ENCODE data around the gene IL18R1.
"Not testable (repeated sequence)": the region's sequence is repeated elsewhere in the genome, so short reads cannot be mapped to it uniquely, and the experiment has no call there.

The IL18R1 gene, protein sequence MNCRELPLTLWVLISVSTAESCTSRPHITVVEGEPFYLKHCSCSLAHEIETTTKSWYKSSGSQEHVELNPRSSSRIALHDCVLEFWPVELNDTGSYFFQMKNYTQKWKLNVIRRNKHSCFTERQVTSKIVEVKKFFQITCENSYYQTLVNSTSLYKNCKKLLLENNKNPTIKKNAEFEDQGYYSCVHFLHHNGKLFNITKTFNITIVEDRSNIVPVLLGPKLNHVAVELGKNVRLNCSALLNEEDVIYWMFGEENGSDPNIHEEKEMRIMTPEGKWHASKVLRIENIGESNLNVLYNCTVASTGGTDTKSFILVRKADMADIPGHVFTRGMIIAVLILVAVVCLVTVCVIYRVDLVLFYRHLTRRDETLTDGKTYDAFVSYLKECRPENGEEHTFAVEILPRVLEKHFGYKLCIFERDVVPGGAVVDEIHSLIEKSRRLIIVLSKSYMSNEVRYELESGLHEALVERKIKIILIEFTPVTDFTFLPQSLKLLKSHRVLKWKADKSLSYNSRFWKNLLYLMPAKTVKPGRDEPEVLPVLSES

DNA sequence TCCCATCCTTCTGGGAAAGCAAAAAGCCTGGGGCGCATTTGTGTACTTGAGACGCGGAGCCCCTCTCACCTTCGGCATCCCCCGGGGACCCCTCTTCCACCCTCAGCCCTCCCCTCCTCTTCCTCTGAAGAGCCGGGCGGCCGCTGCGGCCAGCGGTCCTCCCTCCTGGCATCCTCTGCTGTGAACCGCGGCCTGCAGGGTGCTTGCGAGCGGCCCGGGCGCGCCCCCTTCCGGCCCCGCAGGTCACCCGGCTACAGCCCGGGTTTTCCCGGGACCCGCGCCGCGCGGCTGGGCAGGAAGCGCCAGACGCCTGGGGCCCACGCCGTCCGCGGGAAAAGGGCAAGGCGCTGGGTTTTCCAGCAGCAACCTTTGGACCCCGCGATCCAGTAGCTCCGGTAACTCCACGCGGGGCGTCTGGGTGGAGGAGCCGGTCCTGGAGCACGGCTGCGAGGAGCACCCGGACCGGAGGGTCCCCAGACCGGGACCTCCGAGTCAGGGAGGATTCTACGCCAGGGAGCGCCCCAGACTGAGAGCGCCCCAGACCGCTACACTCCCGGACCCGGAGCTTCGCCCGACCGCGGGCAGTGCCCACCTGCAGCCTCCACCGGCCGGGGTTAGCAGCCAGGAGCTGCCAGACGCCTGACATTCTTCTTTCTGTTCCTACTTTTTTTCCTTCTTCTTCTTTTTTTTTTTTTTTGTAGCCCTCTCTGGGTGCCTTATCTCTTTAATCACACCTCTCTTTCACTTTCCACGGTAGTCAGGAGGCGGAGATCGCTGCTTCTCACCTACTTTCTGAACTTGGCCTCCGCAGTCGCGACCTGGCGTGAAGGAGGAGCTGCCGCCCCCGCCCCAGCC, at the start of gene IL18R1:
TSS of gene IL18R1 (plus strand) at position 271 of the 855 bp plus-strand sequence. CDS start 6,865 bp downstream, outside the sequence.
- in situ Hi-C loops (cut with MboI; ENCODE audit: low sequenced_read_pairs): loop anchor here (5.0 kb wide), 1 partner anchor 103 kb away; no protein-coding TSS in a partner anchor

DNA sequence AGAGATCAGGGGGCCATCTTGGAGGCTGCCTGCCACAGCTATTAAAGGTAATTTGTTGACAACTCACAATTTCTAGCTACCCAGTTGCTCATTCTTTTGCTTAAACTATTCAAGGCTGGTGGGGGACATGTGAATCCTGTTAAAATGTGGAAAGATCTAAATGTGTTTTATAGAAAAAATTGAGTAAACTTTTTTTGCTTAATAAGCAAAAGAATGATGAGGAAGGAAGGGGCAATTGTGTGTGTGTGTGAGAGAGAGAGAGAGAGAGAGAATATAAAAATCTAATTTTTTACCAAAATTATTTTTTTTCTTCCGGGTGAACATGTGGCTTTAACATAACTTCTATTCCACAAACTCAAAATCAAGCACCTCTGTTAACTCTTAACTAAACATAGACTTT, 49.5 kb upstream of the IL18R1 start:
- in situ Hi-C loops (cut with MboI; ENCODE audit: low sequenced_read_pairs): no loop called here

DNA sequence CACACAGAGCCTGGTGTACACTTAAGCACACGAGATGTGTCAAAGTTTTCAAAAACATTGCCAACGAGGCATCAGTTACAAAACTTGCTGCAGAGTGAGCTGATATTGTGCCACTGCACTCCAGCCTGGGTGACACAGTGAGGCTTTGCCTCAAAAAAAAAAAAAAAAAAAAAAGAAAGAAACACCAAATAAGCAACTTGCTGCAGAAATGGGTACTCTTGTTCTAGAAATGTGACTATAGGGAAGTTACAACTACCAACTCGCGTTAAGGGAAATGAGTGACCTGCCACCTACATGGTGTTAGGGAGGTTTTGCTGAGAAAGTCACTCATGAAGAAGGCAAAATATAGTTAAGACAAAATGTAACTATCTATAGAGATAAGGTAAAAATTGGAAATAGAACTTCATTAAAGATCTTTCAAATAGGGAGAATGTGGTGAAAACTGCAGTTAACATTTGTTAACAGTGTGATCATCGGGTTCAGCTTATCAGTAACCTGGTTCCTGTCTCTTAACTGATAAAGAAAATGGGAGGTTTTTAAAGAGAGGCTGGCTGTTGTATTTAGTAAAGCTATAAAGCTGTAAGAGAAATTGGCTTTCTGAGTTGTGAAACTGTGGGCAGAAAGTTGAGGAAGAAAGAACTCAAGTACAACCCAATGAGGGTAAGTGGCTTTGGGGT, 44.5 kb upstream of the IL18R1 start, which contains the start of gene IL1RL1:
TSS of gene IL1RL1 (plus strand) at position 600 of the 677 bp plus-strand sequence. CDS start 26,702 bp downstream, outside the sequence.
- in situ Hi-C loops (cut with MboI; ENCODE audit: low sequenced_read_pairs): no loop called here

DNA sequence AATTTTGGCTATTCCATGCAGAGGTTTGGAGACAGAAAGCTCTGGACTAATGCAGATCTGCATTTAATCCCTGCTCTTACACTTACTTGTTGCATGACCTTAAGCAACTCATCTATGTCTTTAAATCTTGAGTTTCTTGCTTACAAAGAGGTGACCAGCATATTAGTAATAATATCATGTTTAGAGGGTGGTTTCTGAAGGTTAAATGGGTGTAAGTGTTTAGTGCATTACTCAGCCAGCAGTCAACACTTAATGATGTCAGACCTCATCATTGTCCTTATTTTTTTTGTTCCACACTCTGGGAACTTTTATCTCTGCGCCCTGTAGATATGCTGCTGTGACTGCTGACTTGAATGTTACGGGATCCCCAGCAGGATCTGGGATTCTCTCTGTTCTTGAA, 42.6 kb upstream of the IL18R1 start:
- in situ Hi-C loops (cut with MboI; ENCODE audit: low sequenced_read_pairs): no loop called here

DNA sequence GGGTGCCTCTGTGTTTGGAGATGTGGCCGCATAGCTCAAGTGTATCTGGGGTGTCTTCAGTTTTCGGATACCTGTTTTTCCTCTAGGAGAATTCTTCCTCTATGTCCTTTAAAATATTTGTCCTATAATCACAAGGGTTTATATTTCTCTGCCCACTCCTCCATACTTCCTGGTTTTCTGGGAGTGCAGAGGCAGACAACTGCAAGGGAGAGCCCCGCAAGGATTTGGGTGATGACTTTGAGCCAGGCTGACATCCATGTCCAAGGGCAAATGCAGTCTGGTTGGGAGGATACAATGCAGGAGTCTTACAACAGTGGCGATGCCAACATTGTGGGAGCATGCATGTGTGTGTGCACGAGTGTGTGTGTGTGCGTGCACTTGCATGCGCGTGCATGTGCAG, 42.1 kb upstream of the IL18R1 start:
- in situ Hi-C loops (cut with MboI; ENCODE audit: low sequenced_read_pairs): no loop called here

DNA sequence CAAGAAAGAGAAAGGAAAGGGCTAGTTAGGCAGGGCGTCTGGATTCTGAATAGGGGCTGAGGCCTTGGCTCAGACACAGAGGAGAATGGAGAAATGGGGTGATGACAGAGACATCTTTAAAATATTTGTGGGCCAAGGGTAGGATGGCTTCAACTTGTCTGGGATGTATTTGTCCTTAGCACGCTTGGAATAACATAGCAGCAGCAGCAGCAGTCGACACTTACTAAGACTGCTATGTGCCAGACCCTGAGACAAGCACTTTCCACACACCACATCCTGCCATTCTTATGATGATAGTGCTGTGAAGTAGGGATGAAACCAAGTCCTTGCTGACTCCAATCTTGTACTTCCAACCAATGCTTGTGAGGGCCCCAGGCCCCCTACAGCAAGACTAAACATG, 41.6 kb upstream of the IL18R1 start:
- in situ Hi-C loops (cut with MboI; ENCODE audit: low sequenced_read_pairs): no loop called here

DNA sequence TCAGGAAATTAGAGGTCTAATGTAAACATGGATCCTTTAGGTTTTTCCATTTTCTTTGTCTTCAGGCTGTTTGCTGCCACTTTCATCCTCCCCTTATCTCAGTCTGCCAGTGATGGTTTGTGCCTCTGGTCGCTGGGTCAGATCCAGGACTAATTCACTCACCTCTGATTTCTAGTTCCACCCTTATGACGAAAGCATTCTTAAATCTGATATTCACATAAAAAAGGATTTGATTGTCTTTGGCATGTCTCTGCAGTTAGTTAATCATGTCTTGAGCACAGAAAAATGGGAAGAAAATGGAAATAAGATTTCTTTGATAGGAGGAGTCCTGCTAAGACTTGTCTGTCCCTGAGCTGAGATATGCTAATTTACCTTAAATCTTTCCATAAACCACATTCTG, 39.7 kb upstream of the IL18R1 start:
- in situ Hi-C loops (cut with MboI; ENCODE audit: low sequenced_read_pairs): no loop called here

DNA sequence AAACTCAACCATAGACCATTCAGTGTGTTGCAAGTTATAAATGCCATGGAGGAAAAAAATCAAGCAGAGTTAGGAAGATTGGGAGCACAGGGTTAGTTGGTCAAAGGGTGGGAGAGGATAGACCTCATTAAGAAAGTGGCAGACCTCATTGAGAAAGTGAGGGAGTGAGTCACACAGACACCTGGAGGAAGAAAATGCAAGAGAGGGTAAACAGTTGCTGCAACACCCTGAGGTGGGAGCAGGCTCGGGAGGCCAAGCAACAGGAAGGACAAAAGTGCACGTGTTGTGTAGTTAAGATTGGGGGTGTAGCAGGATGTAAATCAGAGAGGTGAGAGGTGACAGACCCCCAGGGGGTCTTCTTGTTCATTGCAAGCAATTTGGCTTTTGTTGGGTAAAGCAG, 37.9 kb upstream of the IL18R1 start:
- in situ Hi-C loops (cut with MboI; ENCODE audit: low sequenced_read_pairs): no loop called here

DNA sequence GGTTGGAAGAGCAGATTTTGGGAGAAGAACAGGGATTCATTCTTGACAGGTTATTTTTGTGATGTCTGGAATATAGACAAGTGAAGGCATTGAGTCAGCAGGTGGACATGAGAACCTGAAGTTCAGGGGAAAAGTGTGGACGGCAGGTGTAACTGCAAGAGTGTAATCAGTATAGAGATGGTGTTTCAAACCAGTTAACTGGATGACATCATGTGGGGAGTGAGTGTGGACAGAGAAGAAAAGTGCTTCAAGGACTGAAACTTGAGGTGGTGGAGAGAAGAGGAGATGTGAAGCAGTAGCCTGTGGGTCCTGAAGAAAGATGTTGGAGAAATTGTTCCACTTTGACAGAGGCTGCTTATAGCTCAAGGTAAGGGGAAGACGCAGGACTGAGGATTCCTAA, 37.2 kb upstream of the IL18R1 start:
- in situ Hi-C loops (cut with MboI; ENCODE audit: low sequenced_read_pairs): no loop called here

DNA sequence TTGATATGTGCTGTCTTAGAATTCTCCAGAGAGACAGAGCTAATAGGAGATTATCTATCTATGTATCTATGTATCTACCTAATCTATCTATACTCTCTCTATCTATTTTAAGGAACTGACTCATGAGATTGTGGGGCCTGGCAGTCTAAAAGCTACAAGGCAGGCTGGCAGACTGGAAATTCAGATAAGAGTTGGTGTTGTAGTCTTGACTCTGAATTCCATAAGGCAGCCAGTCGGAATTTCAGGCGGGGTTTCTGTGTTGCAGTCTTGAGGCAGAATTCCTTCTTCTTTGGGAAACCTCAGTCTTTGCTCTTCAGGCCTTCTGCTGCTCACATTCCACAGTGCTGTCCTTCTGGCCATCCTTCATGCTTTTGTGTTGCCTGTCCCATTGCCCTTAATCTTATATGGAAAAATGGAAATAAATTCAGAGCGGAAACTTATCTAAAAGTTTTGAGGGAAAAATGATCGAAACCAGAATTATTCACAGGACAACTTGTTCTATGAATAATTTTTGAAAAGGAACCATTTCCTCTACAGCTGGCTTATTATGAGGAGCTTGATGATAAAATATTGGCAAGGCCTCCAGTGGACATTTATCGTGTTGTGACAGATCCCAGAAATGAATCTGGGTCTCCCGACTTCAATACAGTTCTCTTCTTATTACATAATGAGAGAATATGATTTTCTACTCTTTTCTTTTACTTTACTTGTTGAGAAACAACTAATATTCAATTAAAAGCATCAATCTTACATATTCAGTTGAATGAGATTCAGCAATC, 33.5 kb upstream of the IL18R1 start:
- in situ Hi-C loops (cut with MboI; ENCODE audit: low sequenced_read_pairs): no loop called here

DNA sequence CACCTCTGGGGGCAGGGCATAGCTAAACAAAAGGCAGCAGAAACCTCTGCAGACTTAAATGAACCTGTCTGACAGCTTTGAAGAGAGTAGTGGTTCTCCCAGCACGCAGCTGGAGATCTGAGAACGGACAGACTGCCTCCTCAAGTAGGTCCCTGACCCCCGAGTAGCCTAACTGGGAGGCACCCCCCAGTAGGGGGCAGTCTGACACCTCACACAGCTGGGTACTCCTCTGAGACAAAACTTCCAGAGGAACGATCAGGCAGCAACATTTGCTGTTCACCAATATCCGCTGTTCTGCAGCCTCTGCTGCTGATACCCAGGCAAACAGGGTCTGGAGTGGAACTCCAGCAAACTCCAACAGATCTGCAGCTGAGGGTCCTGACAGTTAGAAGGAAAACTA, 30.7 kb upstream of the IL18R1 start:
- in situ Hi-C loops (cut with MboI; ENCODE audit: low sequenced_read_pairs): not testable (repeated sequence)

DNA sequence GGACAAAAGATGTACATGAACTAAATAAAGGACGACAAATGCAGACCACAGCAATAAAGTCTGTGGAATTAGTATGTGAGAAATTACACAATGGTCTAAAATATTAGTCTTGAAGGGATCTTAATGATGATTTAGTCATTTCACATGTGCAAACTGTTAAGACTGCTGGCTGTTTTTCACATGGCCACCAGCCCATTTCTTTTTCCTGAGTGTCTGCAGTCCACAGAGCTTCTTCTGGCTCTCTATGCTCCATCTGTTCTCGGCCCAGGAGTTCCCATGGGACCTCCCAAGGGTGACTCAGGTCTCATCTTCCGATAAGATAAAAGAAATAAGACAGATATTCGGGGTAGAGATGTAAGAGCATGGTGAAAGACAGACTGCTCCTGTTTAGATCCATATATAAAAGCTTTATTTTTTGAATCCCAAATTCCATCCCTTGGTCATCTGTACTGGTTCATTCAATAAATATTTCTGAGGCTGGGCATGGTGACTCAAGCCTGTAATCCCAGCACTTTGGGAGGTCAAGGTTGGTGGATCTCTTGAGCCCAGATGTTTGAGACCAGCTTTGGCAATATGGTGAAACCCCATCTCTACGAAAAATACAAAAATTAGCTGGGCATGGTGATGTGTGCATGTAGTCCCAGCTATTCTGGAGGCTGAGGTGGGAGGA, 24.1 kb upstream of the IL18R1 start:
- in situ Hi-C loops (cut with MboI; ENCODE audit: low sequenced_read_pairs): no loop called here

DNA sequence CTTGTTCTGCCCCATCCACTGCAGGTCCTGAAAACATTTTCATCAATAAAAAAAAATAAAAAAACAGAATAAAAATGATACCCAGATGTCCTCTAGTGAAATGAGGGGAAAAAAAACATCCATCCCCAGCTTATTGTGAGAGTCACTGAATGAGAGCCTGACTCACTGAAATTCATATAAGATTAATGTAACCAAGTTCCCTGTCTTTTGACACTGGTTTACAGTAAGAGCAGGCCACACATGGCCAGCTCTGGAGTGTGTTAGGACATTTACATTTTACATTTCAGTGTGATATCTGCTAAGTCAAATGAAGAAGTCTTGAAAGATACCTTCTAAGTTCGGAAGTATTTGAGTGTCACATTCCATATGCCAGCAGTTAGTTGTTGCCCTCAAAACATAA, 21.1 kb upstream of the IL18R1 start:
- in situ Hi-C loops (cut with MboI; ENCODE audit: low sequenced_read_pairs): no loop called here

DNA sequence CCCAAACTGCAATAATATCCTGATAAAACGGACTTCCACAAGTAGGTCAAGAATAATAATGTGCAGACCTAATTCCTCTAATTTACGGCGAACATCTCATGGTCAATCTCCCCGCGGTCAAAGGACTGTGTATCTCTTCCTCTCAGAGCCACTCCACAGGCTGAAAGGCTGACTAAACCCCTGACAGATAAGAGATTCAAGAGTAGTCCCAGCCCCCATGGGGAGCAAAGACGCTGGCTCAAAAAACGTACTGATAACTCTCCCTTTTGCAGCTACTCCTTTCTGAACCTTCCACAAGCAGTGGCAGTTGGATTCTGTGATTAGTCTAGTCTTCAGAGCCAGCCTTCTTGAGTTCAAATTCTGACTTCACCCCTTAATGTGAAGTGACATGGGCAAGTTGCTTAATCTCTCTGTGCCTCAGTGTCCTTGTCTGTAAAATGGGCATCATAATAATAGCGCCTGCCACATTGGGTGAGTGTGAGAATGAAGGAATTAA, 19.7 kb upstream of the IL18R1 start:
- in situ Hi-C loops (cut with MboI; ENCODE audit: low sequenced_read_pairs): no loop called here

DNA sequence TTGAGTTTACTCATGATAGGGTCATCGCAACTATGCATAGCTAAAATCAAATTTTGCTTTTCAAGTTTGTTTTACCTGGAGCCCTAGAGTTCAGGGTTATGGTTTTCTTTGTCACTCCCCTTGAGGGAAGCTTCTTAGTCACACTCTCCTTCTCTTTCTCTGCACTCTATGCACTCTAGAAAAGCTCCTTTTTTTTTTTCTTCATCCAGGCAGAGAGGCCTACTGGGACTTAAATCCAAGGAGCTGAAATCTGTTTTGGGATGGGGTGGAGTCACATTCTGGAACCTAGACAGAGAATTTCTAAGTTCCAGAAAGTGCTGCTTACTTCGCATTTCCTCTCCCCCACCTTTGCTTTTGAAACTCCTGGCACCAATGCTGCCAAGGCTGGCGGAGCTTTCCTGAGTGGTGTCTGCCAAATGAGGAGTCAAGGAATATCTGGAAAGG, 19.1 kb upstream of the IL18R1 start:
- in situ Hi-C loops (cut with MboI; ENCODE audit: low sequenced_read_pairs): no loop called here

DNA sequence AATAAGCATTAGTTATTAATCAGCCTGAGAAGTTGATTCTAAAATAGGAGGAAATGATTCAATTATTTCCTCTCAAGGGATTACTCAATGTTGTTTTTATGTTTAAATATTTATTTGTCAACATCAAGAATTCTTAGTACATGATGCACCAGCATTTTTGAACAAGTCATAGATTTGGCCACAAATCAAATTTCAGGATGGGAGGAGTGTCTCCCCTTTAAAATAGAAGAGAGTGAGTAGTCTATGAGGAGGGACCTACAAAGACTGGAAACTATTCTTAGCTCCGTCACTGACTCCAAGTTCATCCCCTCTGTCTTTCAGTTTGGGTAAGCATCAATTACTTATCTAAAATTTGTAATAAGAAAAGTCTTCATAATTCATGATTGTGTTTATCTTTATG, 18.6 kb upstream of the IL18R1 start:
- in situ Hi-C loops (cut with MboI; ENCODE audit: low sequenced_read_pairs): no loop called here

DNA sequence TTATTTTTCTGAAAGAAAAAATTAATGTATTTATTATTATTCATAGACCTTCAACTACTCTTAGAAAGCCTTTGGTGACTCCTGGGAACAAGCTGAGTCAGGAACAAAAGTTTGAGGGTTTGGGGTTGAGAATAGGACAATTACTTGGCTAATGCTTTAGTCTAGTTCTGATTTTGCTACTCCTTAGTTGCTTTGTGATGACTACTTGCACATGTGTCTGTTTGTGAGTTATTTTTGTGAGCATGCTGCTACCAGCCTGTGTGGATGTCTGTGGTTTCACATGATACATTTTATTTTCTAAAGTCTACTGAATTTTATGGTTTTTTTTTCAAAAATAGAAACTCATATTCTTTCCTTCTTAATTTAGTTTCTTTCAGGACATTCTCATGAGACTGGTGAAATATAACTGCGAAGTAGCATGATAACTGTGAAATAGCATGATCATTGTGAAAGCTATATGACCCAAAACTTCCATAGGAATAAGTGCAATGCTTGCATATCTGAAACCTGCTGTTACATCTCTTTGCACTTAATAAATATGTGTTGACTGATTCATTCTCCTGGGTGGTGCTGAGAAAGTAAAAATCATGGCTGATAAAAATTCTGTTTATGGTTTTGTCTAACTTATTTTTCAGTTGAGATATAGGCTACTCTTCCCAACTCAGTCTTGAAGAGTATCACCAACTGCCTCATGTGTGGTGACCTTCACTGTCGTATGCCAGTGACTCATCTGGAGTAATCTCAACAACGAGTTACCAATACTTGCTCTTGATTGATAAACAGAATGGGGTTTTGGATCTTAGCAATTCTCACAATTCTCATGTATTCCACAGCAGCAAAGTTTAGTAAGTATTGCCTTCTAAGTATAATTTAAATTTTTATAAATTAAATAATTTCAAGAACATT, 17.9 kb upstream of the IL18R1 start:
- in situ Hi-C loops (cut with MboI; ENCODE audit: low sequenced_read_pairs): no loop called here

DNA sequence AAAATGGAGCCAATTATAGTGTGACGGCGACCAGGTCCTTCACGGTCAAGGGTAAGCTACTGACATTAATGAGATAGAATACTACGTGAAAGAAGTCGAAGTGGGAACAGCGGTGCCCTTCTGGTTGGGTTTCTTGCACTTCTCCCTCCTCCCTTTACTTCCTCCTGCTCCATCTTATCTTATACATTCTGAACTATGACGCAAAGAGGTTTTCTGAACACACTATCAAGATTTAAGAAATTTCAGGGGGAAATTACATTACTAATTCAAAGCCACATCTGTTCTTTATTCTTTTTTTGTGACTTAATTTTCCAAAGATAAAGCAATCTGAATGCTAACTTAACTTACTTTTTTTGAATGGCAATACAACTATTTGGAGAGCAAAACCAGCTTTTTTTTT, 14.8 kb upstream of the IL18R1 start:
- in situ Hi-C loops (cut with MboI; ENCODE audit: low sequenced_read_pairs): no loop called here
